KG1 (cell line): Measurements from ENCODE around the gene DOC2A.
A peak's percentile ranks its signal among the peaks of the same experiment; 100 is the strongest.
"Not testable (repeated sequence)": the region's sequence is repeated elsewhere in the genome, so short reads cannot be mapped to it uniquely, and the experiment has no call there.

Experiments used
- DNase-seq: peaks from one replicate; lab custom pipeline; 2025; lab: John Stamatoyannopoulos, UW

Gene DOC2A

GRCh38 chr16:29972992-29973383 lies 37.8 kb downstream of the DOC2A start:
- DNase-seq: no peak

- no peak for DNase-seq
These were observed 38.3 kb downstream of the DOC2A start for GRCh38 chr16:29972500-29972899.

GRCh38 chr16:29971304-29971703 lies 39.5 kb downstream of the DOC2A start:
- no peak for DNase-seq

GRCh38 chr16:29968205-29968604 lies 42.6 kb downstream of the DOC2A start:
- no peak for DNase-seq

GRCh38 chr16:29963021-29963743 lies 47.6 kb downstream of the DOC2A start:
- no peak for DNase-seq

- no peak for DNase-seq
These were observed 48.4 kb downstream of the DOC2A start for GRCh38 chr16:29962344-29962994.

- DNase-seq: peak; percentile 95
These were observed 49.1 kb downstream of the DOC2A start, which contains the start of gene TMEM219 for GRCh38 chr16:29961479-29962343. TMEM219 (plus strand) TSS chr16:29962079; CDS start chr16:29963144, 1,065 bp downstream.

GRCh38 chr16:29961127-29961478 lies 49.7 kb downstream of the DOC2A start:
- DNase-seq: no peak

- DNase-seq: not testable (repeated sequence)
These were observed 51.0 kb downstream of the DOC2A start for GRCh38 chr16:29959821-29960220.

- DNase-seq: no peak
These were observed 51.5 kb downstream of the DOC2A start for GRCh38 chr16:29959293-29959692.

GRCh38 chr16:29958756-29959155 lies 52.1 kb downstream of the DOC2A start:
- no peak for DNase-seq
